Vagina (tissue), 2 donors: ENCODE data around the gene KYNU. TPM values are rescaled to one million over a fixed set of nuclear protein-coding genes. Genes with fewer than 3 reads are reported as not detected.
"Not testable (repeated sequence)": the region's sequence is repeated elsewhere in the genome, so short reads cannot be mapped to it uniquely, and the experiment has no call there.

Experiments used
- DNase-seq, 2 donors: peaks; one replicate each; pipeline ENCODE4 v3.0.0-alpha.2; 2017; ENCODE audit errors: extremely low spot score in 2 of 2
- H3K27ac ChIP-seq: fragments of 200-600 bp; sonication (generic); one replicate; pipeline ENCODE4 v1.5.1; 2019
- H3K27me3 ChIP-seq: fragments of 200-600 bp; sonication (generic); one replicate; pipeline ENCODE4 v1.5.1; 2019
- H3K36me3 ChIP-seq, 2 donors: fragments of 200-600 bp; sonication (generic); one replicate each; pipeline ENCODE4 v1.5.1; 2017 to 2019
- H3K4me1 ChIP-seq: fragments of 200-600 bp; sonication (generic); one replicate; pipeline ENCODE4 v1.5.1; 2019
- H3K4me3 ChIP-seq, 2 donors: fragments of 200-600 bp; sonication (generic); 1 replicate in 1 of 2; 2 replicates in 1 of 2; pipeline ENCODE4 v1.5.1; 2016 to 2019
- H3K9me3 ChIP-seq: fragments of 200-600 bp; sonication (generic); one replicate; pipeline ENCODE4 v1.5.1; 2019
- CTCF ChIP-seq, 3 experiments: fragments of 450-650 bp in 2 of 3; fragments of 200-600 bp in 1 of 3; sonication (generic) in 1 of 3; IDR thresholded peaks; one replicate each; pipeline ENCODE4 v1.5.1; 2017 to 2019; ENCODE audit warnings: antibody characterized with exemption in 3 of 3, mild to moderate bottlenecking in 2 of 3, moderate library complexity in 2 of 3
- POLR2A ChIP-seq, 2 donors: fragments of 450-650 bp; IDR thresholded peaks; one replicate each; pipeline ENCODE4 v1.6.1; 2017; ENCODE audit warnings: antibody characterized with exemption in 2 of 2, mild to moderate bottlenecking in 2 of 2, moderate library complexity in 2 of 2
- POLR2AphosphoS5 ChIP-seq, 2 donors: sonication (generic); formaldehyde crosslinking; IDR thresholded peaks; one replicate each; pipeline ENCODE4 v1.9.0; 2017; ENCODE audit warnings: antibody characterized with exemption in 2 of 2, mild to moderate bottlenecking in 2 of 2, low read depth in 1 of 2; ENCODE audit not compliant: insufficient read depth in 1 of 2
- intact Hi-C: fragments of 100-400 bp; cut with DNase I; formaldehyde crosslinking; loops from one replicate; pipeline ENCODE4 v1.15.1; 2023
- total RNA-seq: library from RNA; depleted of rRNA; stranded (reverse); fragments of >200 nt; gene quantifications from one replicate; pipeline ENCODE4 v1.2.3, GENCODE V29; 2016

The KYNU gene
- total RNA-seq, 1 donor from 2014 or later: 3.7 TPM

GRCh38 chr2:143034292-143035074 is 157.0 kb downstream of the KYNU start:
- H3K4me1 ChIP-seq: no peaks in the 10 kb centered on the region
- intact Hi-C loops: no loop called here

GRCh38 chr2:143051465-143051864 is 174.0 kb downstream of the KYNU start:
- intact Hi-C loops: no loop called here
- no peaks in the 10 kb centered on the region for H3K9me3 ChIP-seq
- no peaks in the 10 kb centered on the region for H3K4me1 ChIP-seq
- H3K36me3 ChIP-seq: no peaks in the 10 kb centered on the region
- no peak overlapping the region for H3K4me3 ChIP-seq
- TF ChIP-seq POLR2AphosphoS5 (IDR thresholded peaks at IDR 0.05; ENCODE audit: insufficient read depth in 1 of 2, low read depth in 1 of 2) (no peak), POLR2A (IDR thresholded peaks at IDR 0.05) (no peak), CTCF (IDR thresholded peaks at IDR 0.05) (no peak)
- H3K27ac ChIP-seq: no peak overlapping the region
- no peak for DNase-seq
- no peaks in the 10 kb centered on the region for H3K27me3 ChIP-seq

More at GRCh38 chr2:143034292-143035074, 157.0 kb downstream of the KYNU start:
- peak; percentile 92 to 97 (median 96) for TF ChIP-seq CTCF (IDR thresholded peaks at IDR 0.05)
- no peak for TF ChIP-seq POLR2A (IDR thresholded peaks at IDR 0.05)
- peak in 1 of 2 donors; percentile 81 for TF ChIP-seq POLR2AphosphoS5 (IDR thresholded peaks at IDR 0.05; ENCODE audit: insufficient read depth in 1 of 2, low read depth in 1 of 2)
- H3K9me3 ChIP-seq: no peaks in the 10 kb centered on the region
- H3K27me3 ChIP-seq: no peaks in the 10 kb centered on the region
- no peak overlapping the region for H3K4me3 ChIP-seq
- no peak for DNase-seq
- no peak overlapping the region for H3K27ac ChIP-seq
- no peaks in the 10 kb centered on the region for H3K36me3 ChIP-seq

- H3K4me3 ChIP-seq, H3K9me3 ChIP-seq, DNase-seq, intact Hi-C loops, H3K27me3 ChIP-seq, H3K36me3 ChIP-seq, H3K4me1 ChIP-seq, H3K27ac ChIP-seq: not testable (repeated sequence)
Observed at GRCh38 chr2:143053437-143053836, 176.0 kb downstream of the KYNU start.

GRCh38 chr2:143056550-143056949 is 179.1 kb downstream of the KYNU start:
- intact Hi-C loops: no loop called here
- H3K9me3 ChIP-seq: no peaks in the 10 kb centered on the region

GRCh38 chr2:143058851-143059250 is 181.4 kb downstream of the KYNU start:
- Histone ChIP-seq H3K4me1 (no peaks in the 10 kb centered on the region), H3K27me3 (no peaks in the 10 kb centered on the region), H3K36me3 (no peaks in the 10 kb centered on the region), H3K27ac (no peak overlapping the region), H3K4me3 (no peak overlapping the region), H3K9me3 (no peaks in the 10 kb centered on the region)
- TF ChIP-seq POLR2AphosphoS5 (IDR thresholded peaks at IDR 0.05; ENCODE audit: insufficient read depth in 1 of 2, low read depth in 1 of 2) (no peak), CTCF (IDR thresholded peaks at IDR 0.05) (no peak), POLR2A (IDR thresholded peaks at IDR 0.05) (no peak)
- DNase-seq: no peak
- intact Hi-C loops: no loop called here

More at GRCh38 chr2:143056550-143056949, 179.1 kb downstream of the KYNU start:
- TF ChIP-seq POLR2AphosphoS5 (IDR thresholded peaks at IDR 0.05; ENCODE audit: insufficient read depth in 1 of 2, low read depth in 1 of 2) (no peak), CTCF (IDR thresholded peaks at IDR 0.05) (no peak), POLR2A (IDR thresholded peaks at IDR 0.05) (no peak)
- no peaks in the 10 kb centered on the region for H3K4me1 ChIP-seq
- no peak overlapping the region for H3K27ac ChIP-seq
- H3K27me3 ChIP-seq: no peaks in the 10 kb centered on the region
- H3K36me3 ChIP-seq: no peaks in the 10 kb centered on the region
- no peak overlapping the region for H3K4me3 ChIP-seq
- DNase-seq: no peak
